ENCODE data around the gene PREX1.

- TF ChIP-seq CTCF (conservative IDR thresholded peaks at IDR 0.05 in 1 of 2, IDR thresholded peaks at IDR 0.05 in 1 of 2; ENCODE audit: low read depth in 1 of 2, low read length in 2 of 2) (no peak), EZH2 (IDR thresholded peaks at IDR 0.05; ENCODE audit: low read length, missing control alignments) (no peak)
Measured at GRCh38 chr20:48618631-48619030, 209.2 kb downstream of the PREX1 start.

Data from fibroblast of lung (primary cell).